ENCODE measurements around the gene ADGRG1. TPM values are rescaled to one million over a fixed set of nuclear protein-coding genes. Genes with fewer than 3 reads are reported as not detected.

ADGRG1 gene
- total and polyA plus RNA-seq, 12 donors, result 11.1 to 46.3 (median 19.0) TPM

DNA sequence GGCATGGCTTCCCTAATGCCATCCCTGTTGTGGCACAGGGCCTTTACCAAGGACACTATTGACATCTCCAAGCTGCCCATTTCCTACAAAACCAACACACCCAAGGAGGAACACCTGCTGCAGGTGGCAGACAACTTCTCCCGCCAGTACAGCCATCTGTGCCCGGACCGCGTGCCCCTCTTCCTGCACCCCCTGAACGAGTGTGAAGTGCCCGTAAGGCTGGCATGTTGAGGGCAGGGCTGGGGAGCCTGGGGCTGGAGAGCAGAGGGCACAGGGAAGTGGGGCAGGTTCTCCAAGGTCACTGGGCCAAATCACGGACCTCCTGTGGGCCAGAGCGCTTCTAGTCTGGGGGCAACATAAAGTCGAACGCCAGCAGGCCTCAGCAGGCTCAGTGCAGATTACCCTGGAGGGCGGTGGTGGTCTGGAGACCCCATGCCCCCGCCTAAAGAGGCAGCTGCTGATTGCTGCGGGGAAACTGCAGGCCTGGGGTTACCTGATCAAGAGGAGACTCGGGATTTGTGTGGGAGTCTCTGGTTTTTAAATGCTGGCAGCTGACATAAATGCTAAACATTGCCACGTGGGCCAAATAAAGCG, 70.5 kb downstream of the ADGRG1 start:
- Histone ChIP-seq H3K27ac (no peak overlapping the region), H3K27me3 (no peaks in the 10 kb centered on the region), H3K4me1 (no peaks in the 10 kb centered on the region), H3K4me3 (no peak overlapping the region), H3K9me3 (no peaks in the 10 kb centered on the region), H3K36me3 (no peaks in the 10 kb centered on the region)
- intact Hi-C loops (cut with DNase I), result no loop called here
- WGBS, 2 donors, result 88% methylated on average over 16 of the region's 16 CpGs
- TF ChIP-seq, protein P1, sequence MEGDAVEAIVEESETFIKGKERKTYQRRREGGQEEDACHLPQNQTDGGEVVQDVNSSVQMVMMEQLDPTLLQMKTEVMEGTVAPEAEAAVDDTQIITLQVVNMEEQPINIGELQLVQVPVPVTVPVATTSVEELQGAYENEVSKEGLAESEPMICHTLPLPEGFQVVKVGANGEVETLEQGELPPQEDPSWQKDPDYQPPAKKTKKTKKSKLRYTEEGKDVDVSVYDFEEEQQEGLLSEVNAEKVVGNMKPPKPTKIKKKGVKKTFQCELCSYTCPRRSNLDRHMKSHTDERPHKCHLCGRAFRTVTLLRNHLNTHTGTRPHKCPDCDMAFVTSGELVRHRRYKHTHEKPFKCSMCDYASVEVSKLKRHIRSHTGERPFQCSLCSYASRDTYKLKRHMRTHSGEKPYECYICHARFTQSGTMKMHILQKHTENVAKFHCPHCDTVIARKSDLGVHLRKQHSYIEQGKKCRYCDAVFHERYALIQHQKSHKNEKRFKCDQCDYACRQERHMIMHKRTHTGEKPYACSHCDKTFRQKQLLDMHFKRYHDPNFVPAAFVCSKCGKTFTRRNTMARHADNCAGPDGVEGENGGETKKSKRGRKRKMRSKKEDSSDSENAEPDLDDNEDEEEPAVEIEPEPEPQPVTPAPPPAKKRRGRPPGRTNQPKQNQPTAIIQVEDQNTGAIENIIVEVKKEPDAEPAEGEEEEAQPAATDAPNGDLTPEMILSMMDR (IDR thresholded peaks at IDR 0.05), result no peak
- no peak for ATAC-seq
- DNase-seq, result no peak

GRCh38 chr16:57699481-57699880, 71.1 kb downstream of the ADGRG1 start:
- intact Hi-C loops (cut with DNase I), result no loop called here
- Histone ChIP-seq H3K9me3 (no peaks in the 10 kb centered on the region), H3K36me3 (no peaks in the 10 kb centered on the region), H3K4me1 (no peaks in the 10 kb centered on the region), H3K27me3 (no peaks in the 10 kb centered on the region), H3K4me3 (no peak overlapping the region), H3K27ac (no peak overlapping the region)
- TF ChIP-seq, protein P1 (IDR thresholded peaks at IDR 0.05), result no peak
- ATAC-seq, result peak in 1 of 8 donors; percentile 18
- DNase-seq, result no peak
- 80 to 83% methylated on average over 3 of the region's 3 CpGs for WGBS, 2 donors

GRCh38 chr16:57699899-57700298, 71.5 kb downstream of the ADGRG1 start:
- Histone ChIP-seq H3K4me3 (no peak overlapping the region), H3K27me3 (no peaks in the 10 kb centered on the region), H3K36me3 (no peaks in the 10 kb centered on the region), H3K27ac (no peak overlapping the region), H3K4me1 (no peaks in the 10 kb centered on the region), H3K9me3 (no peaks in the 10 kb centered on the region)
- TF ChIP-seq, protein P1 (IDR thresholded peaks at IDR 0.05), result no peak
- intact Hi-C loops (cut with DNase I), result no loop called here
- DNase-seq (no peak), ATAC-seq (no peak)
- 94% methylated on average over 7 of the region's 7 CpGs for whole genome bisulfite sequencing, 2 donors

GRCh38 chr16:57700781-57701551, 72.5 kb downstream of the ADGRG1 start:
- no peaks in the 10 kb centered on the region for H3K9me3 ChIP-seq
- no peak overlapping the region for H3K27ac ChIP-seq
- no peaks in the 10 kb centered on the region for H3K27me3 ChIP-seq
- TF ChIP-seq, protein P1 (IDR thresholded peaks at IDR 0.05), result no peak
- ATAC-seq, result no peak
- intact Hi-C loops (cut with DNase I), result no loop called here
- 77 to 81% methylated on average over 10 of the region's 10 CpGs for WGBS, 2 donors
- DNase-seq, result no peak
- H3K36me3 ChIP-seq, result no peaks in the 10 kb centered on the region
- no peak overlapping the region for H3K4me3 ChIP-seq
- H3K4me1 ChIP-seq, result no peaks in the 10 kb centered on the region
